Calu3 (cell line): ENCODE measurements around the gene RNF227. TPM values are rescaled to one million over a fixed set of nuclear protein-coding genes. Genes with fewer than 3 reads are reported as not detected.
A peak's percentile ranks its signal among the peaks of the same experiment; 100 is the strongest.

Experiments used
- BruUV-seq: library from RNA; stranded (reverse); fragments of 400-500 nt; replicated peaks from 2 replicates; lab custom pipeline; 2021; lab: Mats Ljungman, UMichigan
- CTCF ChIA-PET: fragments of 300-600 bp; sonication (Branson Sonifier 250); formaldehyde crosslinking; loops from one replicate; lab custom pipeline; 2022; ENCODE audit warnings: antibody characterized with exemption; lab: Charles Lee
- DNase-seq: peaks from one replicate; pipeline ENCODE4 v3.0.0; 2022
- H3K27ac Mint-ChIP-seq: one replicate; pipeline ENCODE4 v1.8.0; 2022; ENCODE audit warnings: mixed read lengths; ENCODE audit not compliant: unreplicated experiment
- H3K27me3 Mint-ChIP-seq: one replicate; pipeline ENCODE4 v1.8.0; 2022; ENCODE audit warnings: mixed read lengths; ENCODE audit not compliant: unreplicated experiment
- H3K36me3 Mint-ChIP-seq: one replicate; pipeline ENCODE4 v1.8.0; 2022; ENCODE audit warnings: mild to moderate bottlenecking, moderate library complexity, mixed read lengths; ENCODE audit not compliant: insufficient read depth, unreplicated experiment
- H3K4me1 Mint-ChIP-seq: one replicate; pipeline ENCODE4 v1.8.0; 2022; ENCODE audit warnings: mild to moderate bottlenecking, low read depth, mixed read lengths; ENCODE audit not compliant: unreplicated experiment
- H3K4me3 Mint-ChIP-seq: one replicate; pipeline ENCODE4 v1.8.0; 2022; ENCODE audit warnings: mild to moderate bottlenecking, low read depth, moderate library complexity, mixed read lengths; ENCODE audit not compliant: unreplicated experiment
- H3K9me3 Mint-ChIP-seq: one replicate; pipeline ENCODE4 v1.8.0; 2022; ENCODE audit warnings: low read depth, mixed read lengths; ENCODE audit not compliant: unreplicated experiment
- CTCF ChIP-seq: fragments of 200-600 bp; IDR thresholded peaks from one replicate; pipeline ENCODE4 v1.8.0; 2022; ENCODE audit warnings: antibody characterized with exemption; ENCODE audit not compliant: unreplicated experiment
- intact Hi-C: fragments of 100-400 bp; cut with micrococcal nuclease; formaldehyde crosslinking; loops from one replicate; pipeline ENCODE4 v1.10.0; 2022; ENCODE audit not compliant: unreplicated experiment
- total RNA-seq: library from RNA; stranded (reverse); gene quantifications from 2 replicates; pipeline ENCODE4 v1.2.3, GENCODE V29; 2022

RNF227 gene
- total RNA-seq, 1 experiment from 2014 or later: 2.0 TPM

GRCh38 chr17:7885367-7886226, 30.5 kb downstream of the RNF227 start:
- DNase-seq: peak; percentile 45
- Mint-ChIP-seq H3K27ac (no peak overlapping the region), H3K36me3 (peaks cover 16% of the 10 kb centered on the region), H3K9me3 (no peaks in the 10 kb centered on the region), H3K27me3 (no peaks in the 10 kb centered on the region), H3K4me3 (no peak overlapping the region), H3K4me1 (peaks cover 6% of the 10 kb centered on the region)
- intact Hi-C loops: loop anchor here (10.0 kb wide), 1 partner anchor 49 kb away; the partner anchor contains the start of genes CNTROB and TRAPPC1
- TF ChIP-seq CTCF: no peak
- CTCF ChIA-PET: interaction anchor here (0.6 to 0.7 kb wide), 3 partner anchors 23 to 51 kb away, joined by 4 to 6 read pairs (median 5); no protein-coding TSS in a partner anchor
- BruUV-seq: no TSS peak

GRCh38 chr17:7884581-7885366, 31.3 kb downstream of the RNF227 start:
- CTCF ChIA-PET: interaction anchor here (0.7 kb wide), 2 partner anchors 48 to 50 kb away, joined by 4 to 5 read pairs; no protein-coding TSS in a partner anchor
- BruUV-seq: no TSS peak
- intact Hi-C loops: loop anchor here (10.0 kb wide), 1 partner anchor 50 kb away; the partner anchor contains the start of genes CNTROB and TRAPPC1
- H3K9me3 Mint-ChIP-seq: no peaks in the 10 kb centered on the region
- no peaks in the 10 kb centered on the region for H3K4me1 Mint-ChIP-seq
- TF ChIP-seq CTCF: no peak
- H3K27me3 Mint-ChIP-seq: no peaks in the 10 kb centered on the region
- H3K4me3 Mint-ChIP-seq: no peak overlapping the region
- H3K27ac Mint-ChIP-seq: no peak overlapping the region
- peak; percentile 8 for DNase-seq
- peaks cover 10% of the 10 kb centered on the region for H3K36me3 Mint-ChIP-seq

- Mint-ChIP-seq H3K9me3 (no peaks in the 10 kb centered on the region), H3K27me3 (no peaks in the 10 kb centered on the region), H3K4me1 (no peaks in the 10 kb centered on the region), H3K36me3 (peaks cover 10% of the 10 kb centered on the region), H3K27ac (no peak overlapping the region), H3K4me3 (no peak overlapping the region)
- CTCF ChIA-PET: interaction anchor here (0.7 to 1.0 kb wide), 2 partner anchors 97 to 174 kb away, joined by 3 to 4 read pairs; no protein-coding TSS in a partner anchor
- no peak for TF ChIP-seq CTCF
- intact Hi-C loops: loop anchor here (10.0 kb wide), 1 partner anchor 51 kb away; the partner anchor contains the start of genes CNTROB and TRAPPC1
- BruUV-seq: no TSS peak
- DNase-seq: peak; percentile 17
Observed at GRCh38 chr17:7883781-7884386, 32.2 kb downstream of the RNF227 start.

GRCh38 chr17:7882629-7883028, 33.5 kb downstream of the RNF227 start:
- CTCF ChIA-PET: interaction anchor here (0.6 kb wide), 1 partner anchor 261 kb away, joined by 4 read pairs; no protein-coding TSS in a partner anchor
- BruUV-seq: no TSS peak
- intact Hi-C loops: loop anchor here (10.0 kb wide), 1 partner anchor 52 kb away; the partner anchor contains the start of genes CNTROB and TRAPPC1

More at GRCh38 chr17:7882629-7883028, 33.5 kb downstream of the RNF227 start:
- Mint-ChIP-seq H3K27me3 (no peaks in the 10 kb centered on the region), H3K36me3 (peaks cover 10% of the 10 kb centered on the region), H3K4me1 (no peaks in the 10 kb centered on the region), H3K4me3 (no peak overlapping the region), H3K9me3 (no peaks in the 10 kb centered on the region), H3K27ac (no peak overlapping the region)
- no peak for TF ChIP-seq CTCF
- DNase-seq: no peak
